Mononuclear cell (primary cell): Measurements from ENCODE around the gene GDF11. TPM values are rescaled to one million over a fixed set of nuclear protein-coding genes. Genes with fewer than 3 reads are reported as not detected.

ENCODE experiments used
- H3K27me3 ChIP-seq: 2 replicates; pipeline ENCODE4 v1.6.0; 2011; ENCODE audit warnings: low read length, control low read depth; ENCODE audit not compliant: insufficient read depth
- H3K4me1 ChIP-seq: 2 replicates; pipeline ENCODE4 v1.5.1; 2011; ENCODE audit warnings: mild to moderate bottlenecking, low read length, control low read depth; ENCODE audit not compliant: insufficient read depth
- H3K4me3 ChIP-seq: 2 replicates; pipeline ENCODE4 v1.5.1; 2011; ENCODE audit warnings: mild to moderate bottlenecking, low read length, moderate library complexity
- H3K9me3 ChIP-seq: 2 replicates; pipeline ENCODE4 v1.5.1; 2011; ENCODE audit warnings: low read depth, mild to moderate bottlenecking, control low read depth, low read length
- total RNA-seq: library from RNA; depleted of rRNA; stranded (reverse); fragments of >200 nt; gene quantifications from one replicate; pipeline ENCODE4 v1.2.3, GENCODE V29; 2012

Gene GDF11
- total RNA-seq: 1.8 TPM

DNA sequence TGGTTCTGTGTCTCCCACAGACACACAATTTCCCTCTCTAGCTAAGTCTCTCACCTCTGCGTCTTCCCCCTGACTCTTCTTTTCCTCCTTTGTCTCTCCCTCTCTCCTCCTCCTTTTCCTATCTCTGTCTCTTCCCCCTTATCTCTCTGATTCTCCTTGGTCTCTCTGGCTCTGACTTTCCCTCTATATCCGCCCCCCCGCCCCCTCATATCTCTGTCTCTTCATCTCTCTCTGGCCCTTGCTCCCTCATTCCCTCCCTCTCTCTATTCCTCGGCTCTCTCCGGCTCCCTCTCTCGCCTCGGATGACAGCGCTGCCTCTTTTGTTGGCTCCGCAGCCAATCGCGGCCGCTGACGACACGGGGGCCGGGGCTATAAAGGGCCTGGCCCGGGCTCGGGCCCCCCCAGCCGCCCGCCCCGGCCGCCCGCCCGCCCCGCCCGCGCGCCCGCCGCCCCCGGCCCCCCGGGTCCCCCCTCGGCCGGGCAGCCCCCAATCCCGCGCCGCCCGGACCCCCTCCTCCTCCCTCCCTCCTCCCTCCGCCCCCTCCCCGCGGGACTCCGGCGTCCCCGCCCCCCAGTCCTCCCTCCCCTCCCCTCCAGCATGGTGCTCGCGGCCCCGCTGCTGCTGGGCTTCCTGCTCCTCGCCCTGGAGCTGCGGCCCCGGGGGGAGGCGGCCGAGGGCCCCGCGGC lies at the start of gene GDF11:
Gene GDF11, plus strand, starts transcription at position 404 of the 687 bp plus-strand sequence. Its CDS starts 195 bp downstream, at position 599.
- peaks cover 8% of the 10 kb centered on the region for H3K27me3 ChIP-seq
- H3K9me3 ChIP-seq: no peaks in the 10 kb centered on the region
- H3K4me3 ChIP-seq: peak within 1 kb of the TSS; percentile 43
- H3K4me1 ChIP-seq: peaks cover 30% of the 10 kb centered on the region

DNA sequence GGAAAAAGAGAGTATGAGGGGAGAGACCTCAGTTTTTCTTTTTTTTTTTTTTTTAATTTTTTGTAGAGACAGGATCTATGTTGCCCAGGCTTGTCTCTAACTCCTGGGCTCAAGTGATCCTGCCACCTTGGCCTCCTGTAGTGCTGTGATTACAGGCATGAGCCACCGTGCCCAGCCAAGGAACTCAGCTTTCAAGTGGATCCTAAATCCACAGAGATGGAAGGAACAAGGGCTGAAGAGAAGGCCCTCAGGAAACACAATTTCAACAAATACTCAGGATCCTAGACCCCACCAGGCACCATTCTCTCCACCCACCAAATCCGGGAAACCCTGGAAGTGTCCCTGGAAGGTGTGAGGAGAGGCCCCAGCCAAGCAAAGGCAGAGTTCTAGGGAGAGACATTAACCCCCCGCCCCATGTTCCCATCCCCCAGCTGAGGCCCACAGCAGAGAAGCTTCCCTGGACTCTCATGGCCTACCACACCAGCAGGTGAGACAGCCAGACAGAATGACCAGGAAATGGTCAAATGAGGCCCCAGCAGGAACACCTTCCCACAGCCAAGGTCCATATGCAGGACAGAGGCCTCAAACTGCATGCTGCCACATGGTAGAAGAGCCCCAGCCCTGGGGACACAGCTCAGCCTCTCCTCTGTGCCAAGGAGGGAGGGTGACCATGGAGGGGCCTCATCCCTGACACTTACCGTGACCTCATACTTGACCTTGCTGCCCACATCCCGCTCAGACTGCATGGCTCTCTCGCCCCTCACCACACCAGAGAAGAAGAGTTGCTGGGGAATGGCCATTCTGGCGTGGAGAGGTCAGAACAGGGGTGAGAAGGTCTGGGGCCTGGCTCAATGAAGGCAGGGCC lies 49.4 kb upstream of the GDF11 start:
- Histone ChIP-seq H3K9me3 (no peaks in the 10 kb centered on the region), H3K4me1 (no peaks in the 10 kb centered on the region), H3K27me3 (no peaks in the 10 kb centered on the region), H3K4me3 (no peak overlapping the region)

DNA sequence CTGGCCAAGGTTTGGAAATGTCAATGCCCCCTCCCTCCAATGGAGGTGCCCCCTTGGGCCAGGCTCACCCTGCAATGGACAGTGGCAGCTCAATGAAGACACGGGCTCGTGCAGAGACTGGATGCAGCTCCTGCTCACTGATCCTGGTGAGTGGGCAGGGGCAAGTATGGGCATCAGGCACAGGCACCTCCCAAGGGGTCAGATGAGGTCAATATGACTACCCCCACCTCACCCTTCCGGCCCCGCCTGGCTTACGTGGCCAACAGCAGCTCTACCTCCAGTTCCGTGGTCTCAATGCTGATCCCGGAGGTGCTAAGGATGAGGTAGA lies 48.8 kb upstream of the GDF11 start:
- Histone ChIP-seq H3K4me1 (no peaks in the 10 kb centered on the region), H3K27me3 (no peaks in the 10 kb centered on the region), H3K4me3 (no peak overlapping the region), H3K9me3 (no peaks in the 10 kb centered on the region)

- no peak overlapping the region for H3K4me3 ChIP-seq
- H3K27me3 ChIP-seq: no peaks in the 10 kb centered on the region
- H3K9me3 ChIP-seq: no peaks in the 10 kb centered on the region
- H3K4me1 ChIP-seq: no peaks in the 10 kb centered on the region
Measured at GRCh38 chr12:55694651-55695050, 48.3 kb upstream of the GDF11 start.

- H3K27me3 ChIP-seq: no peaks in the 10 kb centered on the region
Measured at GRCh38 chr12:55695349-55695748, 47.6 kb upstream of the GDF11 start.

DNA sequence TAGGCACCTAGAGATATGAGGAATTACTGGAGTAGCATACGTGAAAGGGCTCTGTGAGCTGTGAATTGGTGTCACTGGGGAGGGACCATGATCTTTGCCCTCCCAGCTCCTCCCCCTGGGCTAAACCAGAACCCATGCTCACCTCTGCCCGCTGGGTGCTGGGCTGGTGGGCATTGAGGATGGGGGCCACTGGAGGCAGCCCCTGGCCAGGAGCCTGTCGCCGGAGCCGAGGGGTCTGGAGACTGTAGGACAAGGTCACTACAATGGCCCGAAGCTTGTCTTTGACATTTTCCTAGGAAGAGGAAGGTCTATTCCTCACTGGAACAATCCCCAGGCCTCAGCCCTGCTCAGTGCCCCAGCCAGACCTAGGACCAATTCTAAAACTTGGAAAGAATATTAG lies 46.8 kb upstream of the GDF11 start:
- Histone ChIP-seq H3K4me3 (no peak overlapping the region), H3K9me3 (no peaks in the 10 kb centered on the region), H3K4me1 (peaks cover 3% of the 10 kb centered on the region), H3K27me3 (no peaks in the 10 kb centered on the region)

More at GRCh38 chr12:55695349-55695748, 47.6 kb upstream of the GDF11 start:
- H3K9me3 ChIP-seq: no peaks in the 10 kb centered on the region
- no peaks in the 10 kb centered on the region for H3K4me1 ChIP-seq
- H3K4me3 ChIP-seq: no peak overlapping the region

GRCh38 chr12:55696796-55697462 lies 46.0 kb upstream of the GDF11 start:
- Histone ChIP-seq H3K4me3 (no peak overlapping the region), H3K9me3 (no peaks in the 10 kb centered on the region), H3K4me1 (peaks cover 3% of the 10 kb centered on the region), H3K27me3 (no peaks in the 10 kb centered on the region)

- no peaks in the 10 kb centered on the region for H3K27me3 ChIP-seq
- no peaks in the 10 kb centered on the region for H3K9me3 ChIP-seq
- no peak overlapping the region for H3K4me3 ChIP-seq
- peaks cover 3% of the 10 kb centered on the region for H3K4me1 ChIP-seq
Measured at GRCh38 chr12:55697686-55698085, 45.2 kb upstream of the GDF11 start.

GRCh38 chr12:55698241-55698955 lies 44.5 kb upstream of the GDF11 start:
- no peaks in the 10 kb centered on the region for H3K9me3 ChIP-seq
- no peak overlapping the region for H3K4me3 ChIP-seq
- H3K27me3 ChIP-seq: no peaks in the 10 kb centered on the region
- peaks cover 3% of the 10 kb centered on the region for H3K4me1 ChIP-seq

DNA sequence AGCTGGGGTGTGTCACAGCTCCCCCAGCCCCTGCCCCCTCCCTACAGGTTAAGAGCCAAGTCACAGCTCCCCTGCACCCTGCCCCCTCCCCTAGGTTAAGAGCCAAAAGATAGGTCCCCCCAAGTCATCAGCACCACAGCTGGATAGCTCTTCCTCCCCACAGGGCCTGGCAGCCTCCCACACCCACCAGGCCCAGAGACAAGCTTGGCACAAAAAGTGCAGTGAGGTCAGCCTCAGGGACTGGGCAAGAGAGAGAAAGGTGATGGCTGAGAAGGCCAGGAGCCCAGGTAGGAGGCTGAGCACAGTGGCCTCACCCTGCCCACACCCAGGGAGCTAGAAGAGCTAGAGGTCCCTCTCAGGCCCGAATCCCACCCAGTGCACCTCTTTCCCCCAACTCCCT lies 44.0 kb upstream of the GDF11 start:
- Histone ChIP-seq H3K27me3 (no peaks in the 10 kb centered on the region), H3K4me1 (peaks cover 3% of the 10 kb centered on the region), H3K4me3 (no peak overlapping the region), H3K9me3 (no peaks in the 10 kb centered on the region)

- no peaks in the 10 kb centered on the region for H3K9me3 ChIP-seq
- no peaks in the 10 kb centered on the region for H3K27me3 ChIP-seq
- peaks cover 3% of the 10 kb centered on the region for H3K4me1 ChIP-seq
- no peak overlapping the region for H3K4me3 ChIP-seq
Measured at GRCh38 chr12:55699471-55700055, 43.4 kb upstream of the GDF11 start.

DNA sequence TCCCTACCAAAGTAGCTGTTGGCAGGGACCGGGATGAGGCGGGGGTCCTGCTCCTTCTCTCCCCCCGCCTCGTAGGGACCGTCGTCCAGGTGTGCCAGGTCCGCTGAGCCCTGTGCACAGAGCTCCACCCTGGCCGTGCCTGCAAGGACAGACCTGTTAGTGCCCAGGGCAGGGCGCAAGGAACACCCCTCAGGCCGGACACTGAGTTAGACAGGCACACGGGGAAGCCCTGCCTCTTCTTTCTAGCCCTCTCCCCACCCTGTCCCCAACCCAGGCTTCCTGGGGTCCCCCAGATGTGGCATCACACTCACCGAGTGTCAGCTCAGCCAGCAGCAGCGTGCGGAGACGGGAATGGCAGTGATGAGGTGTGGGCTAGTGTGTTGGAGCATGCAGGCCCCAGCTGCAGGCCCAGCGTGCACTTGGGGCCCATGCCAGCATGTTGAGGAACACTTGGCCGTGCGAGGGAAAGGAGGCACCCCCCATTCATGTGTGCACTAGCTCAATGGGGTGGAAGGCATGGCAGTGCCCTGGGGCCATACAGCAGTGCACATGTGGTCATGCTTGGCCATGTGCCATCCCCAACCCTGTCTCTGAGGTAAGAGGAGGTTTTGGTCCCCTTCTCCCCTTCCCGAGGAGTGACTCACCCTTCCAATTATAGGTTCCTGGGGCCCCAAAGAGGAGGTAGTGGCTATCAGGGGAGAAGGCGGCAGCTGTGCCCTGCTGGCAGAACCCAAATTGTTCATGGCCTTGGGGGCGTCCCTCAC lies 42.5 kb upstream of the GDF11 start:
- Histone ChIP-seq H3K27me3 (no peaks in the 10 kb centered on the region), H3K4me1 (peaks cover 3% of the 10 kb centered on the region), H3K9me3 (no peaks in the 10 kb centered on the region), H3K4me3 (no peak overlapping the region)

- Histone ChIP-seq H3K27me3 (peaks cover 4% of the 10 kb centered on the region), H3K4me3 (no peak overlapping the region), H3K9me3 (no peaks in the 10 kb centered on the region), H3K4me1 (peaks cover 16% of the 10 kb centered on the region)
Measured at GRCh38 chr12:55702861-55703260, 40.1 kb upstream of the GDF11 start.

DNA sequence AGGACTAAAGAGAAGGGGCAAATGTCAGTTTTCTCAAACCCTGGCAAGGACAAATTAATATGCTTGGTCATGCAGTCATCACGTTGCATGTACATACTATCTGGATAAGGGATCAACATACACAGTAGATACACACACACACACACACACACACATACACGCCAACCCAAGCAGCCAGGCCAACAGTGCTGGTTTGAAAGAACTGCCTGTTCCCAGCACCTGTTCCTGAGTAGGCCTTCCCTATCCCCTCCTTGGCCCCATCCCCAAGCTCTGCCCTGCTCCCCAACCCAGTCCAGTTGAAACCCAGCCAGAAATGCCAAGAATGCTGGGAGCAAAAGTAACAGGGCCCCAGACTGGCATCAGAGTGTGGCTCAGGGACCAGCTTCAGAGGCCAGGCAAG lies 39.6 kb upstream of the GDF11 start:
- H3K9me3 ChIP-seq: no peaks in the 10 kb centered on the region
- H3K4me3 ChIP-seq: no peak overlapping the region
- H3K27me3 ChIP-seq: peaks cover 4% of the 10 kb centered on the region
- H3K4me1 ChIP-seq: peaks cover 19% of the 10 kb centered on the region
